Measurements from ENCODE around the gene SAT1. TPM values are rescaled to one million over a fixed set of nuclear protein-coding genes. Genes with fewer than 3 reads are reported as not detected.
A peak's percentile ranks its signal among the peaks of the same experiment; 100 is the strongest.
"Not testable (repeated sequence)": the region's sequence is repeated elsewhere in the genome, so short reads cannot be mapped to it uniquely, and the experiment has no call there.

The SAT1 gene
- total RNA-seq, 1 donor from 2014 or later: 31.4 TPM

GRCh38 chrX:23742697-23743622 lies 40.0 kb upstream of the SAT1 start, which contains the start of gene ACOT9:
Gene ACOT9 (minus strand): TSS chrX:23743276. CDS start chrX:23743144, 132 bp downstream.
- peak; percentile 81 for DNase-seq
- Mint-ChIP-seq H3K9me3 (ENCODE audit: unreplicated experiment) (peaks cover 3% of the 10 kb centered on the region), H3K27me3 (ENCODE audit: unreplicated experiment) (peaks cover 2% of the 10 kb centered on the region), H3K4me3 (ENCODE audit: unreplicated experiment) (peak within 1 kb of the TSS; percentile 90), H3K4me1 (ENCODE audit: low read depth, unreplicated experiment) (no peaks in the 10 kb centered on the region), H3K36me3 (ENCODE audit: unreplicated experiment) (no peaks in the 10 kb centered on the region), H3K27ac (ENCODE audit: unreplicated experiment) (peak within 1 kb of the TSS; percentile 77)
- no peak for TF ChIP-seq CTCF (IDR thresholded peaks at IDR 0.05; ENCODE audit: partially characterized antibody, unreplicated experiment)

- not testable (repeated sequence) for H3K36me3 Mint-ChIP-seq (ENCODE audit: unreplicated experiment); DNase-seq; H3K4me1 Mint-ChIP-seq (ENCODE audit: low read depth, unreplicated experiment); H3K27me3 Mint-ChIP-seq (ENCODE audit: unreplicated experiment); H3K9me3 Mint-ChIP-seq (ENCODE audit: unreplicated experiment)
- H3K27ac Mint-ChIP-seq (ENCODE audit: unreplicated experiment): peak overlapping the region; percentile 77
- peak overlapping the region; percentile 82 for H3K4me3 Mint-ChIP-seq (ENCODE audit: unreplicated experiment)
These were observed 39.4 kb upstream of the SAT1 start for GRCh38 chrX:23743623-23743971.

GRCh38 chrX:23745786-23746185 lies 37.2 kb upstream of the SAT1 start:
- no peak for TF ChIP-seq CTCF (IDR thresholded peaks at IDR 0.05; ENCODE audit: partially characterized antibody, unreplicated experiment)

GRCh38 chrX:23749129-23749528 lies 33.8 kb upstream of the SAT1 start:
- Mint-ChIP-seq H3K27ac (ENCODE audit: unreplicated experiment) (no peak overlapping the region), H3K36me3 (ENCODE audit: unreplicated experiment) (no peaks in the 10 kb centered on the region), H3K27me3 (ENCODE audit: unreplicated experiment) (no peaks in the 10 kb centered on the region), H3K9me3 (ENCODE audit: unreplicated experiment) (no peaks in the 10 kb centered on the region), H3K4me1 (ENCODE audit: low read depth, unreplicated experiment) (no peaks in the 10 kb centered on the region), H3K4me3 (ENCODE audit: unreplicated experiment) (no peak overlapping the region)
- TF ChIP-seq CTCF (IDR thresholded peaks at IDR 0.05; ENCODE audit: partially characterized antibody, unreplicated experiment): no peak
- no peak for DNase-seq

More at GRCh38 chrX:23745786-23746185, 37.2 kb upstream of the SAT1 start:
- Mint-ChIP-seq H3K9me3 (ENCODE audit: unreplicated experiment) (peaks cover 3% of the 10 kb centered on the region), H3K27me3 (ENCODE audit: unreplicated experiment) (peaks cover 2% of the 10 kb centered on the region), H3K4me3 (ENCODE audit: unreplicated experiment) (no peak overlapping the region), H3K27ac (ENCODE audit: unreplicated experiment) (no peak overlapping the region), H3K36me3 (ENCODE audit: unreplicated experiment) (no peaks in the 10 kb centered on the region), H3K4me1 (ENCODE audit: low read depth, unreplicated experiment) (no peaks in the 10 kb centered on the region)
- no peak for DNase-seq

GRCh38 chrX:23749576-23749975 lies 33.4 kb upstream of the SAT1 start:
- Mint-ChIP-seq H3K27ac (ENCODE audit: unreplicated experiment) (no peak overlapping the region), H3K4me3 (ENCODE audit: unreplicated experiment) (no peak overlapping the region)

More at GRCh38 chrX:23749576-23749975, 33.4 kb upstream of the SAT1 start:
- no peaks in the 10 kb centered on the region for H3K9me3 Mint-ChIP-seq (ENCODE audit: unreplicated experiment)
- H3K36me3 Mint-ChIP-seq (ENCODE audit: unreplicated experiment): no peaks in the 10 kb centered on the region
- H3K4me1 Mint-ChIP-seq (ENCODE audit: low read depth, unreplicated experiment): no peaks in the 10 kb centered on the region
- no peak for DNase-seq
- TF ChIP-seq CTCF (IDR thresholded peaks at IDR 0.05; ENCODE audit: partially characterized antibody, unreplicated experiment): no peak
- H3K27me3 Mint-ChIP-seq (ENCODE audit: unreplicated experiment): no peaks in the 10 kb centered on the region
